OCI-LY3 (cell line): ENCODE results near the gene COX5A.

ENCODE experiments used
- EZH2phosphoT487 ChIP-seq: fragments of 200-600 bp; shearing (Covaris generic); IDR thresholded peaks from 2 replicates; pipeline ENCODE4 v1.6.1; 2018; ENCODE audit warnings: antibody characterized with exemption, mixed run types, low read depth
- TF ChIP-seq, protein P1 (sequence below): fragments of 200-600, 300-600 bp; sonication (generic); IDR thresholded peaks from 2 replicates; pipeline ENCODE4 v1.5.1; 2014; ENCODE audit warnings: antibody characterized with exemption, low read length, low read depth

GRCh38 chr15:74906067-74906449 lies 31.8 kb downstream of the COX5A start:
- TF ChIP-seq, protein P1, sequence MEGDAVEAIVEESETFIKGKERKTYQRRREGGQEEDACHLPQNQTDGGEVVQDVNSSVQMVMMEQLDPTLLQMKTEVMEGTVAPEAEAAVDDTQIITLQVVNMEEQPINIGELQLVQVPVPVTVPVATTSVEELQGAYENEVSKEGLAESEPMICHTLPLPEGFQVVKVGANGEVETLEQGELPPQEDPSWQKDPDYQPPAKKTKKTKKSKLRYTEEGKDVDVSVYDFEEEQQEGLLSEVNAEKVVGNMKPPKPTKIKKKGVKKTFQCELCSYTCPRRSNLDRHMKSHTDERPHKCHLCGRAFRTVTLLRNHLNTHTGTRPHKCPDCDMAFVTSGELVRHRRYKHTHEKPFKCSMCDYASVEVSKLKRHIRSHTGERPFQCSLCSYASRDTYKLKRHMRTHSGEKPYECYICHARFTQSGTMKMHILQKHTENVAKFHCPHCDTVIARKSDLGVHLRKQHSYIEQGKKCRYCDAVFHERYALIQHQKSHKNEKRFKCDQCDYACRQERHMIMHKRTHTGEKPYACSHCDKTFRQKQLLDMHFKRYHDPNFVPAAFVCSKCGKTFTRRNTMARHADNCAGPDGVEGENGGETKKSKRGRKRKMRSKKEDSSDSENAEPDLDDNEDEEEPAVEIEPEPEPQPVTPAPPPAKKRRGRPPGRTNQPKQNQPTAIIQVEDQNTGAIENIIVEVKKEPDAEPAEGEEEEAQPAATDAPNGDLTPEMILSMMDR: no peak
- no peak for TF ChIP-seq EZH2phosphoT487
